ENCODE measurements around the gene LPIN1. TPM values are rescaled to one million over a fixed set of nuclear protein-coding genes. Genes with fewer than 3 reads are reported as not detected.

Gene LPIN1
- total and polyA plus RNA-seq, 2 donors (not counting 1 experiment from before 2014, with no cell fraction given) = 36.3 to 99.1 TPM

DNA sequence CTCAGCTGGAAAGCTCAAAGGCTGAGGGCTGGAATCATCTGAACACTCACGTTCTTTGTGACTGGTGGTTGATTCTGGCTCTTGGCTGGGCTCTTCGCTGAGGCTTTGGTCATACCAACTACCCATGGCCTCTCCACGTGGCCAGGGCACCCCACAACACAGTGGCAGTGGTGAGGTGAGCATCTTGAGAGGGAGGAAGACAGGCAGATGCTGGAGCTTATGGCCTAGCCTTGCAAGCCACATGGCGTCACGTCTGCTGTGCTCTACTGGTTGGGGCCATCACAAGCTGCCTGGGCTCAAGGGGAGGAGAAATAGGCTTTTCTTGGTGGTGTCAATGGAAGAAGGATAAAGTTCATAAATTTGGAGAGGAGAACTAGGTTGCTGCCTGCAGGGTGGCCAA, 19.6 kb downstream of the LPIN1 start:
- DNase-seq = no peak
- no peak for ATAC-seq (ENCODE audit: low read depth)
- H3K9ac ChIP-seq (ENCODE audit: low read length) = no peak overlapping the region
- H3K27ac ChIP-seq (ENCODE audit: low read length in 2 of 2) = no peak overlapping the region
- H3K4me2 ChIP-seq (replicated peaks; ENCODE audit: low read depth, low read length, poor library complexity, severe bottlenecking) = no peak overlapping the region
- 100% methylated on average over 3 of the region's 5 CpGs for WGBS (ENCODE audit: insufficient coverage)
- no peak overlapping the region for H3K4me3 ChIP-seq (ENCODE audit: control extremely low read depth in 1 of 5, extremely low read depth in 1 of 5, insufficient read depth in 1 of 5, low read depth in 2 of 5, low read length in 4 of 5)
- ChIA-PET POLR2A (interaction anchor here (0.6 kb wide), 1 partner anchor 11 kb away, joined by 4 read pairs; no protein-coding TSS in a partner anchor), CTCF (interaction anchor here (1.0 to 2.7 kb wide), 6 partner anchors 9 to 288 kb away, joined by 3 to 13 read pairs (median 5); no protein-coding TSS in a partner anchor)
- no peak overlapping the region for H3K4me3 Mint-ChIP-seq
- no peak overlapping the region for H2AFZ ChIP-seq (ENCODE audit: insufficient read depth, low read depth, low read length, poor library complexity, severe bottlenecking)
- H3K4me1 Mint-ChIP-seq = peaks cover 9% of the 10 kb centered on the region
- no peak overlapping the region for H3K27ac Mint-ChIP-seq
- H3K36me3 ChIP-seq (replicated peaks in 1 of 2; ENCODE audit: control extremely low read depth in 1 of 2, control insufficient read depth in 1 of 2, extremely low read depth in 1 of 2, insufficient read depth in 2 of 2, low read length in 1 of 2) = peaks cover 2 to 52% of the 10 kb centered on the region in 2 experiments
- no peaks in the 10 kb centered on the region for H3K27me3 Mint-ChIP-seq
- intact Hi-C loops (cut with micrococcal nuclease) = no loop called here
- peaks cover 19% of the 10 kb centered on the region for H4K20me1 ChIP-seq (ENCODE audit: control insufficient read depth, insufficient read depth, low read length, poor library complexity, severe bottlenecking)
- peaks cover 48% of the 10 kb centered on the region for H3K79me2 ChIP-seq (ENCODE audit: control insufficient read depth, insufficient read depth, low read length)
- no peaks in the 10 kb centered on the region for H3K9me3 Mint-ChIP-seq (ENCODE audit: insufficient read depth)
- no peaks in the 10 kb centered on the region for H3K9me3 ChIP-seq (ENCODE audit: control extremely low read depth in 1 of 3, control insufficient read depth in 2 of 3, insufficient read depth in 1 of 3, low read length in 2 of 3)
- H3K4me1 ChIP-seq (ENCODE audit: control insufficient read depth in 2 of 2, insufficient read depth in 2 of 2, low read length in 2 of 2) = no peaks in the 10 kb centered on the region
- H3K27me3 ChIP-seq (replicated peaks in 1 of 4; ENCODE audit: control extremely low read depth in 1 of 4, control insufficient read depth in 3 of 4, insufficient read depth in 4 of 4, low read length in 3 of 4) = no peaks in the 10 kb centered on the region
- no peak for TF ChIP-seq CTCF (IDR thresholded peaks at IDR 0.05)
- TF ChIP-seq EZH2 (IDR thresholded peaks at IDR 0.05; ENCODE audit: borderline replicate concordance, insufficient read depth, low read depth, low read length, poor library complexity, severe bottlenecking) = no peak

DNA sequence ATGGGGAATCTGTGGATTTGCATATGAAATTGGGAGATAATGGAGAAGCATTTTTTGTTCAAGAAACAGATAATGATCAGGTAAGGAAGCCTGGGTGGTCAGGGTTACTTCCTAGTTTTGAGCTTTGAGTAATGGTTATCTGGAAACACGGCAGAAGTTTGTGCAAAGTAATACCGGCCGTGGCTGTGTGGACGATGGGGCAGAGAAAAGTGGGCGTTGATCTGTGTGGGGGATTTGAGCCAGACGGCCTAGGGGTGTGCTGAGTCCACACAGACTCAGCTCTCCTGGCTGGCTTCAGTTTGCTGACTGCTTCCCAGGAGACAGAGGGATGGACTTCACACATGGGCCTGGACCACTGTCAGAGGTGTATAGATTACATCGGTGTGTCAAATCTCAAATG, 21.3 kb downstream of the LPIN1 start:
- 58% methylated on average over 4 of the region's 7 CpGs for WGBS (ENCODE audit: insufficient coverage)
- Histone ChIP-seq H3K4me1 (ENCODE audit: control insufficient read depth in 2 of 2, insufficient read depth in 2 of 2, low read length in 2 of 2) (peaks cover 0 to 3% of the 10 kb centered on the region in 2 donors), H4K20me1 (ENCODE audit: control insufficient read depth, insufficient read depth, low read length, poor library complexity, severe bottlenecking) (peaks cover 16% of the 10 kb centered on the region), H3K9me3 (ENCODE audit: control extremely low read depth in 1 of 3, control insufficient read depth in 2 of 3, insufficient read depth in 1 of 3, low read length in 2 of 3) (no peaks in the 10 kb centered on the region), H3K4me3 (ENCODE audit: control extremely low read depth in 1 of 5, extremely low read depth in 1 of 5, insufficient read depth in 1 of 5, low read depth in 2 of 5, low read length in 4 of 5) (no peak overlapping the region), H3K9ac (ENCODE audit: low read length) (no peak overlapping the region), H2AFZ (ENCODE audit: insufficient read depth, low read depth, low read length, poor library complexity, severe bottlenecking) (no peak overlapping the region), H3K79me2 (ENCODE audit: control insufficient read depth, insufficient read depth, low read length) (peaks cover 31% of the 10 kb centered on the region), H3K4me2 (replicated peaks; ENCODE audit: low read depth, low read length, poor library complexity, severe bottlenecking) (no peak overlapping the region), H3K27me3 (replicated peaks in 1 of 4; ENCODE audit: control extremely low read depth in 1 of 4, control insufficient read depth in 3 of 4, insufficient read depth in 4 of 4, low read length in 3 of 4) (no peaks in the 10 kb centered on the region), H3K27ac (ENCODE audit: low read length in 2 of 2) (no peak overlapping the region), H3K36me3 (replicated peaks in 1 of 2; ENCODE audit: control extremely low read depth in 1 of 2, control insufficient read depth in 1 of 2, extremely low read depth in 1 of 2, insufficient read depth in 2 of 2, low read length in 1 of 2) (peaks cover 2 to 57% of the 10 kb centered on the region in 2 experiments)
- peaks cover 1% of the 10 kb centered on the region for H3K4me1 Mint-ChIP-seq
- DNase-seq (no peak), ATAC-seq (ENCODE audit: low read depth) (no peak)
- no peak overlapping the region for H3K4me3 Mint-ChIP-seq
- TF ChIP-seq CTCF (IDR thresholded peaks at IDR 0.05) (no peak), EZH2 (IDR thresholded peaks at IDR 0.05; ENCODE audit: borderline replicate concordance, insufficient read depth, low read depth, low read length, poor library complexity, severe bottlenecking) (no peak)
- CTCF ChIA-PET = interaction anchor here (1.4 to 2.7 kb wide), 2 partner anchors 12 to 17 kb away, joined by 3 to 13 read pairs; no protein-coding TSS in a partner anchor
- H3K27me3 Mint-ChIP-seq = no peaks in the 10 kb centered on the region
- no peaks in the 10 kb centered on the region for H3K9me3 Mint-ChIP-seq (ENCODE audit: insufficient read depth)
- POLR2A ChIA-PET = no interaction called here
- intact Hi-C loops (cut with micrococcal nuclease) = no loop called here
- no peak overlapping the region for H3K27ac Mint-ChIP-seq

Measured in B cell (primary cell).